ENCODE data around the gene TLR10.

Gene TLR10

GRCh38 chr4:38782452-38783108 is at the start of gene TLR10:
TLR10 (minus strand) TSS chr4:38782990; CDS start chr4:38775590, 7,400 bp downstream.
- peak; percentile 60 for DNase-seq
- Mint-ChIP-seq H3K36me3 (peaks cover 13 to 16% of the 10 kb centered on the region in 2 donors), H3K4me3 (peak within 1 kb of the TSS; percentile 88), H3K4me1 (peaks cover 18 to 54% of the 10 kb centered on the region in 2 donors), H3K27ac (peak within 1 kb of the TSS; percentile 90), H3K27me3 (no peaks in the 10 kb centered on the region), H3K9me3 (peaks cover 0 to 2% of the 10 kb centered on the region in 2 donors)
- ATAC-seq (replicated peaks), result peak; percentile 69 to 75

GRCh38 chr4:38832206-38832605 is 49.4 kb upstream of the TLR10 start:
- H3K4me3 Mint-ChIP-seq, result no peak overlapping the region
- ATAC-seq (replicated peaks), result no peak
- H3K27ac Mint-ChIP-seq, result no peak overlapping the region
- H3K27me3 Mint-ChIP-seq, result no peaks in the 10 kb centered on the region
- peaks cover 16 to 37% of the 10 kb centered on the region in 2 donors for H3K4me1 Mint-ChIP-seq
- no peak for DNase-seq
- H3K9me3 Mint-ChIP-seq, result peaks cover 18% of the 10 kb centered on the region in 2 donors
- peaks cover 28 to 53% of the 10 kb centered on the region in 2 donors for H3K36me3 Mint-ChIP-seq

- Mint-ChIP-seq H3K4me1 (peaks cover 15 to 32% of the 10 kb centered on the region in 2 donors), H3K27me3 (no peaks in the 10 kb centered on the region), H3K4me3 (no peak overlapping the region), H3K27ac (no peak overlapping the region), H3K9me3 (peaks cover 15 to 18% of the 10 kb centered on the region in 2 donors), H3K36me3 (peaks cover 28 to 50% of the 10 kb centered on the region in 2 donors)
- no peak for ATAC-seq (replicated peaks)
- no peak for DNase-seq
These were observed 48.9 kb upstream of the TLR10 start for GRCh38 chr4:38831653-38832052.

- H3K4me3 Mint-ChIP-seq, result no peak overlapping the region
- H3K36me3 Mint-ChIP-seq, result peaks cover 31 to 52% of the 10 kb centered on the region in 2 donors
These were observed 46.4 kb upstream of the TLR10 start for GRCh38 chr4:38829237-38829636.

GRCh38 chr4:38823766-38824165 is 41.0 kb upstream of the TLR10 start:
- H3K27me3 Mint-ChIP-seq, result no peaks in the 10 kb centered on the region
- H3K27ac Mint-ChIP-seq, result no peak overlapping the region
- H3K9me3 Mint-ChIP-seq, result peaks cover 12 to 15% of the 10 kb centered on the region in 2 donors
- H3K4me1 Mint-ChIP-seq, result peaks cover 25 to 34% of the 10 kb centered on the region in 2 donors
- H3K36me3 Mint-ChIP-seq, result peaks cover 38 to 47% of the 10 kb centered on the region in 2 donors
- H3K4me3 Mint-ChIP-seq, result no peak overlapping the region
- ATAC-seq (replicated peaks), result no peak
- no peak for DNase-seq

More at GRCh38 chr4:38829237-38829636, 46.4 kb upstream of the TLR10 start:
- DNase-seq (no peak), ATAC-seq (replicated peaks) (no peak)
- H3K4me1 Mint-ChIP-seq, result peaks cover 21 to 43% of the 10 kb centered on the region in 2 donors
- H3K27ac Mint-ChIP-seq, result no peak overlapping the region
- no peaks in the 10 kb centered on the region for H3K27me3 Mint-ChIP-seq
- peaks cover 6 to 10% of the 10 kb centered on the region in 2 donors for H3K9me3 Mint-ChIP-seq

- Mint-ChIP-seq H3K36me3 (peaks cover 38 to 47% of the 10 kb centered on the region in 2 donors), H3K9me3 (peaks cover 12 to 15% of the 10 kb centered on the region in 2 donors), H3K4me1 (peaks cover 31 to 40% of the 10 kb centered on the region in 2 donors), H3K4me3 (no peak overlapping the region), H3K27me3 (no peaks in the 10 kb centered on the region), H3K27ac (no peak overlapping the region)
- no peak for DNase-seq
- ATAC-seq (replicated peaks), result no peak
These were observed 40.0 kb upstream of the TLR10 start for GRCh38 chr4:38822748-38823303.

GRCh38 chr4:38821739-38822138 is 38.9 kb upstream of the TLR10 start:
- DNase-seq (no peak), ATAC-seq (replicated peaks) (no peak)
- Mint-ChIP-seq H3K27me3 (no peaks in the 10 kb centered on the region), H3K4me1 (peaks cover 33 to 44% of the 10 kb centered on the region in 2 donors), H3K4me3 (no peak overlapping the region), H3K27ac (no peak overlapping the region), H3K9me3 (peaks cover 12 to 15% of the 10 kb centered on the region in 2 donors), H3K36me3 (peaks cover 32 to 40% of the 10 kb centered on the region in 2 donors)

- H3K27me3 Mint-ChIP-seq, result no peaks in the 10 kb centered on the region
- peak; percentile 57 to 63 for ATAC-seq (replicated peaks)
- H3K4me1 Mint-ChIP-seq, result peaks cover 39 to 48% of the 10 kb centered on the region in 2 donors
- H3K9me3 Mint-ChIP-seq, result peaks cover 12 to 13% of the 10 kb centered on the region in 2 donors
- H3K4me3 Mint-ChIP-seq, result peak overlapping the region in 1 of 2 donors; percentile 15
- H3K27ac Mint-ChIP-seq, result peak overlapping the region; percentile 68
- H3K36me3 Mint-ChIP-seq, result peaks cover 26 to 34% of the 10 kb centered on the region in 2 donors
- no peak for DNase-seq
These were observed 37.7 kb upstream of the TLR10 start for GRCh38 chr4:38820329-38821061.

- DNase-seq (no peak), ATAC-seq (replicated peaks) (peak; percentile 44 to 58)
- peaks cover 12 to 13% of the 10 kb centered on the region in 2 donors for H3K9me3 Mint-ChIP-seq
- H3K4me3 Mint-ChIP-seq, result peak overlapping the region; percentile 3 to 19
- peaks cover 27 to 33% of the 10 kb centered on the region in 2 donors for H3K36me3 Mint-ChIP-seq
- H3K27ac Mint-ChIP-seq, result peak overlapping the region; percentile 85
- no peaks in the 10 kb centered on the region for H3K27me3 Mint-ChIP-seq
- H3K4me1 Mint-ChIP-seq, result peaks cover 44 to 55% of the 10 kb centered on the region in 2 donors
These were observed 36.8 kb upstream of the TLR10 start for GRCh38 chr4:38819569-38819968.

GRCh38 chr4:38818441-38818976 is 35.7 kb upstream of the TLR10 start:
- H3K4me1 Mint-ChIP-seq, result peaks cover 49 to 64% of the 10 kb centered on the region in 2 donors
- ATAC-seq (replicated peaks) (peak; percentile 15 to 38), DNase-seq (no peak)
- H3K27me3 Mint-ChIP-seq, result no peaks in the 10 kb centered on the region
- peaks cover 9 to 10% of the 10 kb centered on the region in 2 donors for H3K9me3 Mint-ChIP-seq
- peaks cover 20 to 31% of the 10 kb centered on the region in 2 donors for H3K36me3 Mint-ChIP-seq
- peak overlapping the region in 1 of 2 donors; percentile 18 for H3K4me3 Mint-ChIP-seq
- peak overlapping the region; percentile 60 for H3K27ac Mint-ChIP-seq

GRCh38 chr4:38815885-38816782 is 33.3 kb upstream of the TLR10 start:
- H3K4me1 Mint-ChIP-seq, result peaks cover 49 to 73% of the 10 kb centered on the region in 2 donors
- peak overlapping the region; percentile 56 to 67 for H3K4me3 Mint-ChIP-seq
- ATAC-seq (replicated peaks) (peak; percentile 79 to 85), DNase-seq (no peak)
- H3K27me3 Mint-ChIP-seq, result no peaks in the 10 kb centered on the region
- peaks cover 0 to 3% of the 10 kb centered on the region in 2 donors for H3K9me3 Mint-ChIP-seq
- H3K36me3 Mint-ChIP-seq, result peaks cover 9 to 19% of the 10 kb centered on the region in 2 donors
- peak overlapping the region; percentile 92 for H3K27ac Mint-ChIP-seq

GRCh38 chr4:38814386-38814785 is 31.6 kb upstream of the TLR10 start:
- H3K4me1 Mint-ChIP-seq, result peaks cover 41 to 70% of the 10 kb centered on the region in 2 donors
- ATAC-seq (replicated peaks) (no peak), DNase-seq (no peak)
- H3K4me3 Mint-ChIP-seq, result no peak overlapping the region
- peak overlapping the region; percentile 51 for H3K27ac Mint-ChIP-seq
- peaks cover 14 to 19% of the 10 kb centered on the region in 2 donors for H3K36me3 Mint-ChIP-seq
- no peaks in the 10 kb centered on the region for H3K27me3 Mint-ChIP-seq
- H3K9me3 Mint-ChIP-seq, result peaks cover 0 to 3% of the 10 kb centered on the region in 2 donors

GRCh38 chr4:38811297-38811696 is 28.5 kb upstream of the TLR10 start:
- ATAC-seq (replicated peaks) (no peak), DNase-seq (no peak)
- Mint-ChIP-seq H3K4me1 (peaks cover 29 to 60% of the 10 kb centered on the region in 2 donors), H3K27ac (no peak overlapping the region), H3K36me3 (peaks cover 14 to 19% of the 10 kb centered on the region in 2 donors), H3K27me3 (no peaks in the 10 kb centered on the region), H3K9me3 (peaks cover 0 to 3% of the 10 kb centered on the region in 2 donors), H3K4me3 (no peak overlapping the region)

Data from stimulated activated naive B cell treated with anti-CD40 and anti-IgM and Interleukin-4, amounts not matched to agents 10 μg/mL and 1 μg/mL and 100 μg/mL, for 72 hours (primary cell).